NCI-H774 (cell line): ENCODE measurements around the gene ARHGAP25.

Experiments used
- DNase-seq: peaks from one replicate; lab custom pipeline; 2025; lab: John Stamatoyannopoulos, UW

ARHGAP25 gene

GRCh38 chr2:68767031-68767961 is 32.7 kb downstream of the ARHGAP25 start:
- no peak for DNase-seq

- DNase-seq, result no peak
Observed at GRCh38 chr2:68767996-68768395, 33.4 kb downstream of the ARHGAP25 start.

GRCh38 chr2:68768461-68768860 is 33.9 kb downstream of the ARHGAP25 start:
- no peak for DNase-seq

- DNase-seq, result no peak
Observed at GRCh38 chr2:68768951-68769350, 34.3 kb downstream of the ARHGAP25 start.

GRCh38 chr2:68769586-68770270 is 35.1 kb downstream of the ARHGAP25 start:
- DNase-seq, result no peak

- DNase-seq, result no peak
Observed at GRCh38 chr2:68770271-68771111, 35.9 kb downstream of the ARHGAP25 start.

GRCh38 chr2:68771211-68771751 is 36.7 kb downstream of the ARHGAP25 start:
- no peak for DNase-seq

- DNase-seq, result no peak
Observed at GRCh38 chr2:68772109-68772508, 37.5 kb downstream of the ARHGAP25 start.

- DNase-seq, result no peak
Observed at GRCh38 chr2:68774569-68775271, 40.1 kb downstream of the ARHGAP25 start.

- no peak for DNase-seq
Observed at GRCh38 chr2:68775272-68775842, 40.7 kb downstream of the ARHGAP25 start.

GRCh38 chr2:68776124-68776523 is 41.5 kb downstream of the ARHGAP25 start:
- no peak for DNase-seq

- DNase-seq, result no peak
Observed at GRCh38 chr2:68779595-68779994, 45.0 kb downstream of the ARHGAP25 start.

GRCh38 chr2:68784188-68784587 is 49.6 kb downstream of the ARHGAP25 start:
- no peak for DNase-seq

GRCh38 chr2:68784915-68785314 is 50.3 kb downstream of the ARHGAP25 start:
- no peak for DNase-seq

- no peak for DNase-seq
Observed at GRCh38 chr2:68787356-68787755, 52.7 kb downstream of the ARHGAP25 start.

- DNase-seq, result no peak
Observed at GRCh38 chr2:68789603-68790002, 55.0 kb downstream of the ARHGAP25 start.

GRCh38 chr2:68790600-68790999 is 56.0 kb downstream of the ARHGAP25 start:
- DNase-seq, result no peak

GRCh38 chr2:68791914-68792313 is 57.3 kb downstream of the ARHGAP25 start:
- DNase-seq, result no peak

- DNase-seq, result no peak
Observed at GRCh38 chr2:68792751-68793150, 58.1 kb downstream of the ARHGAP25 start.

- DNase-seq, result no peak
Observed at GRCh38 chr2:68796295-68796905, 61.8 kb downstream of the ARHGAP25 start.

GRCh38 chr2:68798569-68798968 is 64.0 kb downstream of the ARHGAP25 start:
- DNase-seq, result no peak
